Astrocyte (in vitro differentiated cells and primary cell): Measurements from ENCODE around the gene SLC44A5. TPM values are rescaled to one million over a fixed set of nuclear protein-coding genes. Genes with fewer than 3 reads are reported as not detected.

Experiments
- DNase-seq: peaks from one replicate; pipeline ENCODE4 v3.0.0-alpha.2; 2010; ENCODE audit warnings: low read depth
- FAIRE-seq: peaks from 2 replicates; lab custom pipeline; 2011; peaks lifted over from hg19 to GRCh38; lab: Jason Lieb, UNC
- H2AFZ ChIP-seq: 2 replicates; pipeline ENCODE4 v1.6.0; 2012; ENCODE audit warnings: low read depth, low read length, inconsistent platforms
- H3K27ac ChIP-seq: 2 replicates; pipeline ENCODE4 v1.5.1; 2011; ENCODE audit warnings: low read depth, low read length, inconsistent platforms
- H3K27me3 ChIP-seq: 2 replicates; pipeline ENCODE4 v1.6.0; 2011; ENCODE audit warnings: low read length, inconsistent platforms; ENCODE audit not compliant: insufficient read depth
- H3K36me3 ChIP-seq: 2 replicates; pipeline ENCODE4 v1.5.1; 2011; ENCODE audit warnings: low read length, inconsistent platforms; ENCODE audit not compliant: insufficient read depth
- H3K4me1 ChIP-seq: 2 replicates; pipeline ENCODE4 v1.5.1; 2011; ENCODE audit warnings: low read length, inconsistent platforms; ENCODE audit not compliant: insufficient read depth
- H3K4me2 ChIP-seq: 2 replicates; pipeline ENCODE4 v1.6.0; 2012; ENCODE audit warnings: low read length, inconsistent platforms
- H3K4me3 ChIP-seq: 2 replicates; pipeline ENCODE4 v1.5.1; 2011; ENCODE audit warnings: low read depth, mild to moderate bottlenecking, low read length, inconsistent platforms; ENCODE audit not compliant: insufficient read depth
- H3K79me2 ChIP-seq: 2 replicates; pipeline ENCODE4 v1.6.0; 2012; ENCODE audit warnings: mild to moderate bottlenecking, low read length, inconsistent platforms; ENCODE audit not compliant: insufficient read depth
- H3K9ac ChIP-seq: 2 replicates; pipeline ENCODE4 v1.6.0; 2012; ENCODE audit warnings: mild to moderate bottlenecking, low read length, inconsistent platforms
- H3K9me3 ChIP-seq: 2 replicates; pipeline ENCODE4 v1.5.1; 2012; ENCODE audit warnings: low read depth, mild to moderate bottlenecking, low read length, inconsistent platforms; ENCODE audit not compliant: insufficient read depth
- H4K20me1 ChIP-seq: 2 replicates; pipeline ENCODE4 v1.6.0; 2012; ENCODE audit warnings: low read length, inconsistent platforms; ENCODE audit not compliant: insufficient read depth
- H3K27ac Mint-ChIP-seq: one replicate; pipeline ENCODE4 v1.8.0; 2021; ENCODE audit warnings: mild to moderate bottlenecking, mixed read lengths; ENCODE audit not compliant: unreplicated experiment
- H3K27me3 Mint-ChIP-seq: one replicate; pipeline ENCODE4 v1.8.0; 2021; ENCODE audit warnings: low read depth, mixed read lengths; ENCODE audit not compliant: unreplicated experiment
- H3K36me3 Mint-ChIP-seq: one replicate; pipeline ENCODE4 v1.8.0; 2021; ENCODE audit warnings: low read depth, mixed read lengths; ENCODE audit not compliant: unreplicated experiment
- H3K4me1 Mint-ChIP-seq: one replicate; pipeline ENCODE4 v1.8.0; 2021; ENCODE audit warnings: low read depth, mixed read lengths; ENCODE audit not compliant: unreplicated experiment
- H3K4me3 Mint-ChIP-seq: one replicate; pipeline ENCODE4 v1.8.0; 2021; ENCODE audit warnings: mild to moderate bottlenecking, moderate library complexity, mixed read lengths; ENCODE audit not compliant: unreplicated experiment
- H3K9me3 Mint-ChIP-seq: one replicate; pipeline ENCODE4 v1.8.0; 2021; ENCODE audit warnings: mild to moderate bottlenecking, mixed read lengths; ENCODE audit not compliant: unreplicated experiment
- EZH2 ChIP-seq: IDR thresholded peaks from 2 replicates; pipeline ENCODE4 v1.6.1; 2012; ENCODE audit warnings: mild to moderate bottlenecking, low read length, inconsistent platforms; ENCODE audit not compliant: insufficient read depth
- total RNA-seq: library from RNA; stranded (reverse); gene quantifications from 2 replicates; pipeline ENCODE4 v1.2.1, GENCODE V29; 2021
- TF ChIP-seq, protein P1 (sequence below): IDR thresholded peaks from 2 replicates; pipeline ENCODE4 v1.5.1; 2011; ENCODE audit warnings: low read depth, mild to moderate bottlenecking, inconsistent platforms, low read length, moderate library complexity; ENCODE audit not compliant: insufficient read depth

The SLC44A5 gene
- total RNA-seq, 1 donor from 2014 or later: 2.2 TPM

DNA sequence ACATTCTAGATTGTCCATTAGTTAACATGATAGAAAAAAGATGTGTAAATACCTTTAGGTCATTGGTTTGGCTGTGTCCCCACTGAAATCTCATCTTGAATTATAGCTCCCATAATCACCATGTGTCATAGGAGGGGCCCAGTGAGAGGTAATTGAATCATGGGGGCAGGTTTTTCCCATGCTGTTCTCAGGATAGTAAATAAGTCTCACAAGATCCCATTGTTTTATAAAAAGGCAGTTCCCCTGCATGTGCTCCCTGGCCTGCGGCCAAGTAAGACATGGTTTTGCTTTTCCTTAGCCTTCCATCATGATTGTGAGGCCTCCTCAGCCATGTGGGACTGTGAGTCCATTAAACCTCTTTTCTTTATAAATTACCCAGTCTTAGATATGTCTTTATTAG is 32.5 kb upstream of the SLC44A5 start:
- DNase-seq (no peak), FAIRE-seq (no peak)
- no peaks in the 10 kb centered on the region for H3K79me2 ChIP-seq
- H3K4me3 Mint-ChIP-seq: no peak overlapping the region
- no peak overlapping the region for H3K9ac ChIP-seq
- H3K9me3 ChIP-seq: no peaks in the 10 kb centered on the region
- no peaks in the 10 kb centered on the region for H3K27me3 ChIP-seq
- no peaks in the 10 kb centered on the region for H3K27me3 Mint-ChIP-seq
- H3K36me3 ChIP-seq: no peaks in the 10 kb centered on the region
- H3K4me1 ChIP-seq: no peaks in the 10 kb centered on the region
- H4K20me1 ChIP-seq: no peaks in the 10 kb centered on the region
- no peak overlapping the region for H3K4me2 ChIP-seq
- TF ChIP-seq, protein P1, sequence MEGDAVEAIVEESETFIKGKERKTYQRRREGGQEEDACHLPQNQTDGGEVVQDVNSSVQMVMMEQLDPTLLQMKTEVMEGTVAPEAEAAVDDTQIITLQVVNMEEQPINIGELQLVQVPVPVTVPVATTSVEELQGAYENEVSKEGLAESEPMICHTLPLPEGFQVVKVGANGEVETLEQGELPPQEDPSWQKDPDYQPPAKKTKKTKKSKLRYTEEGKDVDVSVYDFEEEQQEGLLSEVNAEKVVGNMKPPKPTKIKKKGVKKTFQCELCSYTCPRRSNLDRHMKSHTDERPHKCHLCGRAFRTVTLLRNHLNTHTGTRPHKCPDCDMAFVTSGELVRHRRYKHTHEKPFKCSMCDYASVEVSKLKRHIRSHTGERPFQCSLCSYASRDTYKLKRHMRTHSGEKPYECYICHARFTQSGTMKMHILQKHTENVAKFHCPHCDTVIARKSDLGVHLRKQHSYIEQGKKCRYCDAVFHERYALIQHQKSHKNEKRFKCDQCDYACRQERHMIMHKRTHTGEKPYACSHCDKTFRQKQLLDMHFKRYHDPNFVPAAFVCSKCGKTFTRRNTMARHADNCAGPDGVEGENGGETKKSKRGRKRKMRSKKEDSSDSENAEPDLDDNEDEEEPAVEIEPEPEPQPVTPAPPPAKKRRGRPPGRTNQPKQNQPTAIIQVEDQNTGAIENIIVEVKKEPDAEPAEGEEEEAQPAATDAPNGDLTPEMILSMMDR: no peak
- TF ChIP-seq EZH2: no peak
- H3K27ac Mint-ChIP-seq: no peak overlapping the region
- no peak overlapping the region for H3K27ac ChIP-seq
- no peak overlapping the region for H2AFZ ChIP-seq
- H3K9me3 Mint-ChIP-seq: peaks cover 7% of the 10 kb centered on the region
- no peaks in the 10 kb centered on the region for H3K4me1 Mint-ChIP-seq
- no peak overlapping the region for H3K4me3 ChIP-seq
- H3K36me3 Mint-ChIP-seq: no peaks in the 10 kb centered on the region

DNA sequence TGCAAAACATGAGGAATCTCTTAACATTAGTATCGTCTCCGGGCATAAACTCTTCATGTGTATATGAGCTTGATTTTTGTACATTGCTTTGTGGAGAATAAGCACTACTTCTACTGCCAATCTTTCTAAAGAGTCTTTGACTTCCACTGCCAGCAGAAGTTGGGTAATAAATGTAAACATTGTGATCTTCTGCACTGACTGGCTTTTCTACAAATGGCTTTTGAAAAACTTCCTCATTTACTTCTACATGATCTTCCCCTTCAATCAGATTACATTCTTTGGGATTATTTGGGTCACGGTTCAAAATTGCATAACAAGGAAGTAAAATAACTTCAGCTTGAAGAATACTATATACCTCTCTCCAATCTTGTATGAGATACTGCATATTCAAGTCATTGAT is 30.4 kb upstream of the SLC44A5 start:
- no peaks in the 10 kb centered on the region for H3K9me3 ChIP-seq
- H2AFZ ChIP-seq: no peak overlapping the region
- Mint-ChIP-seq H3K27me3 (no peaks in the 10 kb centered on the region), H3K36me3 (no peaks in the 10 kb centered on the region), H3K9me3 (no peaks in the 10 kb centered on the region), H3K4me3 (no peak overlapping the region), H3K27ac (no peak overlapping the region), H3K4me1 (no peaks in the 10 kb centered on the region)
- no peak overlapping the region for H3K4me3 ChIP-seq
- DNase-seq (no peak), FAIRE-seq (no peak)
- no peaks in the 10 kb centered on the region for H4K20me1 ChIP-seq
- TF ChIP-seq, protein P1: no peak
- no peak for TF ChIP-seq EZH2
- H3K36me3 ChIP-seq: no peaks in the 10 kb centered on the region
- H3K27ac ChIP-seq: no peak overlapping the region
- no peaks in the 10 kb centered on the region for H3K4me1 ChIP-seq
- no peak overlapping the region for H3K9ac ChIP-seq
- H3K27me3 ChIP-seq: no peaks in the 10 kb centered on the region
- no peak overlapping the region for H3K4me2 ChIP-seq
- H3K79me2 ChIP-seq: no peaks in the 10 kb centered on the region

DNA sequence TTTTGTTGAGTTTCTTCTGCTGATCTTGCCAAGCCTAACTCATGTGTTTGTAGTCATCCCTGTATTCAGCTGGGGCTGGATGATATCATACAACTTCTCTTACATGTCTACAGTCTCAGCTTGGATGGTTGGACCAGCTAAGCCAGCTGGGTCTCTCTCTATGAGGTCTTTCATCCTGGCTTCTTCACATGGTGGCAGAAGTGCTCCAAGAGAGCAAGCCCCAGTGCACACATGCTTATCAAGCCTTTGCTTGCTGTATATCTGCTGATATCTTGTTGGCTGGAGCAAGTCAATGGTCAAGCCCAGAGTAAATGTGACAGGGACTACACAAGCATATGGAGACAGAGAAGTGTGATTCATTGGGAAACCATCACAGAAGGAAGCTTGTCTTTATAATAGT is 29.2 kb upstream of the SLC44A5 start:
- TF ChIP-seq, protein P1: no peak
- TF ChIP-seq EZH2: no peak
- Histone ChIP-seq H3K27me3 (no peaks in the 10 kb centered on the region), H3K9ac (no peak overlapping the region), H3K27ac (no peak overlapping the region), H3K79me2 (no peaks in the 10 kb centered on the region), H2AFZ (no peak overlapping the region), H3K4me3 (no peak overlapping the region), H3K4me2 (no peak overlapping the region), H4K20me1 (no peaks in the 10 kb centered on the region), H3K9me3 (no peaks in the 10 kb centered on the region), H3K4me1 (no peaks in the 10 kb centered on the region), H3K36me3 (no peaks in the 10 kb centered on the region)
- no peak for DNase-seq
- H3K27me3 Mint-ChIP-seq: no peaks in the 10 kb centered on the region
- H3K4me3 Mint-ChIP-seq: no peak overlapping the region
- no peak for FAIRE-seq
- no peak overlapping the region for H3K27ac Mint-ChIP-seq
- no peaks in the 10 kb centered on the region for H3K36me3 Mint-ChIP-seq
- H3K9me3 Mint-ChIP-seq: no peaks in the 10 kb centered on the region
- H3K4me1 Mint-ChIP-seq: no peaks in the 10 kb centered on the region
